Kidney epithelial cell (primary cell): ENCODE measurements around the gene MCUR1. TPM values are rescaled to one million over a fixed set of nuclear protein-coding genes. Genes with fewer than 3 reads are reported as not detected.
"Not testable (repeated sequence)": the region's sequence is repeated elsewhere in the genome, so short reads cannot be mapped to it uniquely, and the experiment has no call there.

Experiments used
- DNase-seq: peaks from one replicate; pipeline ENCODE4 v3.0.0-alpha.2; 2010; ENCODE audit warnings: low read depth
- H3K27me3 ChIP-seq: 2 replicates; pipeline ENCODE4 v1.6.0; 2011; ENCODE audit warnings: low read length; ENCODE audit not compliant: control insufficient read depth, insufficient read depth
- H3K36me3 ChIP-seq: 2 replicates; pipeline ENCODE4 v1.5.1; 2011; ENCODE audit warnings: low read length; ENCODE audit not compliant: control insufficient read depth, insufficient read depth
- H3K4me3 ChIP-seq: 2 replicates; pipeline ENCODE4 v1.5.1; 2011; ENCODE audit warnings: low read depth, mild to moderate bottlenecking, control low read depth, low read length
- total RNA-seq: library from RNA; depleted of rRNA; stranded (reverse); fragments of >200 nt; gene quantifications from 2 replicates; pipeline ENCODE4 v1.2.3, GENCODE V29; 2015
- TF ChIP-seq, protein P1 (sequence below): IDR thresholded peaks from 2 replicates; pipeline ENCODE4 v1.5.1; 2011; ENCODE audit warnings: mild to moderate bottlenecking, moderate library complexity, low read length, control low read depth, inconsistent platforms; ENCODE audit not compliant: insufficient read depth, poor library complexity, severe bottlenecking

Gene MCUR1
- total RNA-seq, 1 donor from 2014 or later = 15.0 TPM

GRCh38 chr6:13846841-13847240, 32.5 kb upstream of the MCUR1 start:
- no peak for DNase-seq
- Histone ChIP-seq H3K4me3 (no peak overlapping the region), H3K27me3 (no peaks in the 10 kb centered on the region), H3K36me3 (no peaks in the 10 kb centered on the region)
- TF ChIP-seq, protein P1, sequence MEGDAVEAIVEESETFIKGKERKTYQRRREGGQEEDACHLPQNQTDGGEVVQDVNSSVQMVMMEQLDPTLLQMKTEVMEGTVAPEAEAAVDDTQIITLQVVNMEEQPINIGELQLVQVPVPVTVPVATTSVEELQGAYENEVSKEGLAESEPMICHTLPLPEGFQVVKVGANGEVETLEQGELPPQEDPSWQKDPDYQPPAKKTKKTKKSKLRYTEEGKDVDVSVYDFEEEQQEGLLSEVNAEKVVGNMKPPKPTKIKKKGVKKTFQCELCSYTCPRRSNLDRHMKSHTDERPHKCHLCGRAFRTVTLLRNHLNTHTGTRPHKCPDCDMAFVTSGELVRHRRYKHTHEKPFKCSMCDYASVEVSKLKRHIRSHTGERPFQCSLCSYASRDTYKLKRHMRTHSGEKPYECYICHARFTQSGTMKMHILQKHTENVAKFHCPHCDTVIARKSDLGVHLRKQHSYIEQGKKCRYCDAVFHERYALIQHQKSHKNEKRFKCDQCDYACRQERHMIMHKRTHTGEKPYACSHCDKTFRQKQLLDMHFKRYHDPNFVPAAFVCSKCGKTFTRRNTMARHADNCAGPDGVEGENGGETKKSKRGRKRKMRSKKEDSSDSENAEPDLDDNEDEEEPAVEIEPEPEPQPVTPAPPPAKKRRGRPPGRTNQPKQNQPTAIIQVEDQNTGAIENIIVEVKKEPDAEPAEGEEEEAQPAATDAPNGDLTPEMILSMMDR = peak; percentile 15

GRCh38 chr6:13841936-13842335, 27.6 kb upstream of the MCUR1 start:
- Histone ChIP-seq H3K4me3 (no peak overlapping the region), H3K27me3 (no peaks in the 10 kb centered on the region), H3K36me3 (no peaks in the 10 kb centered on the region)
- TF ChIP-seq, protein P1 = no peak
- no peak for DNase-seq

- TF ChIP-seq, protein P1 = no peak
- DNase-seq = no peak
- Histone ChIP-seq H3K36me3 (no peaks in the 10 kb centered on the region), H3K4me3 (no peak overlapping the region), H3K27me3 (no peaks in the 10 kb centered on the region)
Measured at GRCh38 chr6:13838616-13839015, 24.3 kb upstream of the MCUR1 start.

GRCh38 chr6:13836170-13836569, 21.8 kb upstream of the MCUR1 start:
- TF ChIP-seq, protein P1 = no peak
- Histone ChIP-seq H3K27me3 (no peaks in the 10 kb centered on the region), H3K4me3 (no peak overlapping the region), H3K36me3 (no peaks in the 10 kb centered on the region)
- no peak for DNase-seq

GRCh38 chr6:13834790-13835189, 20.4 kb upstream of the MCUR1 start:
- H3K36me3 ChIP-seq = no peaks in the 10 kb centered on the region
- no peak for DNase-seq
- TF ChIP-seq, protein P1 = no peak

DNA sequence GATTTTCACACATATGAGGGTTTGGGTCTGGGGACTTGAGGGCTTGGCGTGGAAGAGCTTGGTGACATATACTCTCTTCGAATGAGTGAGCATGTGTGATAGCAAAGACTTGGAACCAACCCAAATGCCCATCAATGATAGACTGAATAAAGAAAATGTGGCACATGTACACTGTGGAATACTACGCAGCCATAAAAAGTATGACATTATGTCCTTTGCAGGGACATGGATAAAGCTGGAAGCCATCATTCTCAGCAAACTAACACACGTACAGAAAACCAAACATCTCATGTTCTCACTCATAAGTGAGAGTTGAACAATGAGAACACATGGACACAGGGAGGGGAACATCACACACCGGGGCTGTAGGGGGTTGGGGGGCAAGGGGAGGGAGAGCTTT, 19.7 kb upstream of the MCUR1 start:
- not testable (repeated sequence) for H3K36me3 ChIP-seq, H3K4me3 ChIP-seq, H3K27me3 ChIP-seq, DNase-seq

More at GRCh38 chr6:13834790-13835189, 20.4 kb upstream of the MCUR1 start:
- no peaks in the 10 kb centered on the region for H3K27me3 ChIP-seq
- H3K4me3 ChIP-seq = no peak overlapping the region
